Liver (tissue), 9 donors: ENCODE data around the gene BAIAP2. TPM values are rescaled to one million over a fixed set of nuclear protein-coding genes. Genes with fewer than 3 reads are reported as not detected.
A peak's percentile ranks its signal among the peaks of the same experiment; 100 is the strongest.

Experiments used
- DNase-seq: peaks from one replicate; pipeline ENCODE4 v3.0.0-alpha.2; 2017; ENCODE audit warnings: low spot score
- H3K27ac ChIP-seq, 2 donors: one replicate each; pipeline ENCODE4 v1.7.0; 2013; ENCODE audit warnings: inconsistent platforms in 2 of 2, low read length in 2 of 2, control low read depth in 1 of 2, low read depth in 1 of 2, mild to moderate bottlenecking in 1 of 2
- H3K27me3 ChIP-seq, 4 donors: one replicate each; pipeline versions ENCODE4 v1.6.1 to v1.7.0; 2013; ENCODE audit warnings: low read length in 3 of 4, inconsistent platforms in 1 of 4, mild to moderate bottlenecking in 1 of 4, moderate library complexity in 1 of 4; ENCODE audit not compliant: control insufficient read depth in 4 of 4, insufficient read depth in 4 of 4
- H3K36me3 ChIP-seq, 4 donors: one replicate each; pipeline versions ENCODE4 v1.6.1 to v1.7.0; 2013; ENCODE audit warnings: low read length in 3 of 4, mild to moderate bottlenecking in 3 of 4, low read depth in 1 of 4, moderate library complexity in 1 of 4; ENCODE audit not compliant: control insufficient read depth in 4 of 4, insufficient read depth in 3 of 4
- H3K4me1 ChIP-seq, 4 donors: one replicate each; pipeline versions ENCODE4 v1.6.1 to v1.7.0; 2013; ENCODE audit warnings: low read length in 3 of 4, mild to moderate bottlenecking in 3 of 4, moderate library complexity in 1 of 4; ENCODE audit not compliant: control insufficient read depth in 4 of 4, insufficient read depth in 4 of 4
- H3K4me3 ChIP-seq, 3 donors: one replicate each; pipeline versions ENCODE4 v1.6.1 to v1.7.0; 2013; ENCODE audit warnings: low read length in 3 of 3, control low read depth in 1 of 3, low read depth in 1 of 3, mild to moderate bottlenecking in 1 of 3
- H3K9ac ChIP-seq, 2 donors: one replicate each; pipeline ENCODE4 v1.7.0; 2013; ENCODE audit warnings: low read length in 2 of 2, mild to moderate bottlenecking in 2 of 2, moderate library complexity in 2 of 2, control low read depth in 1 of 2, low read depth in 1 of 2
- H3K9me3 ChIP-seq, 4 donors: one replicate each; pipeline versions ENCODE4 v1.6.1 to v1.7.0; 2013; ENCODE audit warnings: low read length in 3 of 4; ENCODE audit not compliant: control insufficient read depth in 4 of 4
- EGR1 ChIP-seq, 2 donors: IDR thresholded peaks; 2 replicates each; pipeline ENCODE4 v1.6.1; 2016 to 2018; ENCODE audit warnings: antibody characterized with exemption in 2 of 2, low read depth in 2 of 2
- FOXA1 ChIP-seq: IDR thresholded peaks from 2 replicates; pipeline ENCODE4 v1.6.1; 2016; ENCODE audit warnings: antibody characterized with exemption
- FOXA2 ChIP-seq: IDR thresholded peaks from 2 replicates; pipeline ENCODE4 v1.6.1; 2016; ENCODE audit warnings: antibody characterized with exemption
- GABPA ChIP-seq, 2 donors: IDR thresholded peaks in 1 of 2; conservative IDR thresholded peaks in 1 of 2; 2 replicates each; pipeline ENCODE4 v1.6.1; 2016; ENCODE audit warnings: antibody characterized with exemption in 2 of 2, mild to moderate bottlenecking in 1 of 2, moderate library complexity in 1 of 2
- HNF4A ChIP-seq, 2 donors: conservative IDR thresholded peaks; 2 replicates each; pipeline ENCODE4 v1.6.1; 2016; ENCODE audit warnings: antibody characterized with exemption in 2 of 2, mild to moderate bottlenecking in 2 of 2
- HNF4G ChIP-seq: IDR thresholded peaks from 2 replicates; pipeline ENCODE4 v1.6.1; 2016; ENCODE audit warnings: antibody characterized with exemption
- JUND ChIP-seq, 2 donors: IDR thresholded peaks; 2 replicates each; pipeline ENCODE4 v1.6.1; 2016; ENCODE audit warnings: antibody characterized with exemption in 2 of 2
- NR2F2 ChIP-seq: IDR thresholded peaks from 2 replicates; pipeline ENCODE4 v1.6.1; 2016; ENCODE audit warnings: antibody characterized with exemption
- RAD21 ChIP-seq, 2 donors: IDR thresholded peaks; 2 replicates each; pipeline ENCODE4 v1.6.1; 2016; ENCODE audit warnings: antibody characterized with exemption in 2 of 2, mild to moderate bottlenecking in 2 of 2
- RXRA ChIP-seq, 2 donors: IDR thresholded peaks; 2 replicates each; pipeline ENCODE4 v1.6.1; 2017 to 2018; ENCODE audit warnings: antibody characterized with exemption in 2 of 2, mild to moderate bottlenecking in 1 of 2
- SP1 ChIP-seq: IDR thresholded peaks from 2 replicates; pipeline ENCODE4 v1.6.1; 2018; ENCODE audit warnings: antibody characterized with exemption, mild to moderate bottlenecking
- TAF1 ChIP-seq: conservative IDR thresholded peaks from 2 replicates; pipeline ENCODE4 v1.6.1; 2016; ENCODE audit warnings: antibody characterized with exemption, mild to moderate bottlenecking
- YY1 ChIP-seq: IDR thresholded peaks from 2 replicates; pipeline ENCODE4 v1.6.1; 2016; ENCODE audit warnings: antibody characterized with exemption, mild to moderate bottlenecking
- WGBS: extraction: QIAGEN DNeasy Blood & Tissue Kit; methylation state at CpG from one replicate; pipeline ENCODE4 v1.1.7; 2013; 5-methylcytosine and 5-hydroxymethylcytosine counted together
- polyA plus RNA-seq, 2 donors: library from polyadenylated mRNA; stranded (reverse) in 1 of 2; unstranded in 1 of 2; fragments of 200-250 nt in 1 of 2; fragments of >200 nt in 1 of 2; fragmentation: Nextera tagmentation in 1 of 2; extraction: Ambion mirVana in 1 of 2; gene quantifications; one replicate each; pipeline versions ENCODE4 v1.2.1 to v1.2.3, GENCODE V29; 2013 to 2015
- total RNA-seq, 2 donors: library from RNA; depleted of rRNA; stranded (reverse); fragments of >200 nt; gene quantifications; one replicate each; pipeline ENCODE4 v1.2.3, GENCODE V29; 2014
- TF ChIP-seq, protein P1 (sequence below): IDR thresholded peaks from 2 replicates; pipeline ENCODE4 v1.6.1; 2016; ENCODE audit warnings: antibody characterized with exemption
- TF ChIP-seq, protein P2 (sequence below): IDR thresholded peaks from 2 replicates; pipeline ENCODE4 v1.6.1; 2016; ENCODE audit warnings: antibody characterized with exemption, mild to moderate bottlenecking
- TF ChIP-seq, protein P3 (sequence below): IDR thresholded peaks from 2 replicates; pipeline ENCODE4 v1.6.1; 2016; ENCODE audit warnings: antibody characterized with exemption
- donor health status: healthy.
- donor health status: healthy.
- donor health status: healthy.
- donor health status: healthy.
- donor health status: healthy.

Gene BAIAP2
- total and polyA plus RNA-seq, 4 donors = 8.1 to 61.3 (median 44.9) TPM

DNA sequence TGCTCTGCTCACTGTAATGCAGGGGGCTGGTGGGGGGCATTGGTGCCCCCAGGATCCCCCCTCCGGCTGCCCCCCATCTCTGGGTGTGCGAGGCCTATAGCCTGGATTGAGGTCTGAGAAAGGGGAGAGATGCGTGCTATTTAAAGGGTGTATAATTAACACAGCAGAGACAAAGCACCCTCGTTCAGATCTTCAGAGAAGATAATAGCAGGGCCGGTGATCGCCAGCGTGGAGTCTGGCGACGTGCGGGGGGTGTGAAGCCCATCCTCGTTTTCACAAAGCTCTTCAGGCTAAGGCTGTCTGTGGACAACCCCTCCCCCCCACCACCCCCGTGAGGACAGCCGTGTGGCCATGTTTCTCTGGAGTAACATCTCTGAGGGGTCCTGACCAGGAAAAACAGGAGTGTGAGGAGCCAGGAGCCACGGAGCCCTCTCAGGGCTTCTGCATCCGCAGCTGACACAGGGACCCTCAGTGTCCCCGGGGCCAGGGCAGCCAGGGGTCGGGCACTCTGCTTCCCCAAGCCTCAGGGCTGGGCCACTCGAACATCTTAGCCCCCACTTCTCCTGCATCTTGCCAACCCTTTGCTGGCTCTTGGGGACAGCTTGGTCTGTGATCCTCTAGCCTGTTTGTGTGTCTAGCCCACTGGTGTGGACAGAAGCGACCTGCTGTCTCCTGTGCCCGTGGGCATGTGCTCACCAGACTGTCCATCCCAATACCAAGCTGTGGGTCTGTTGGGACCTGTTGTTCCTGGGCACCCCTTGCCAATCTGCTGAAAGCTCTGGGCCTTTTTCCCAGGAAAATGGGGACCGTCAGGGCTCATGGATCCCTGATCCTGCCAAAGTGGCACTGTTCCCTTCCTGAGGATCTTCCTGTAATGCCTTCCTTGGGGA, 58.9 kb downstream of the BAIAP2 start:
- Histone ChIP-seq H3K4me1 (peaks cover 11 to 73% (median 48%) of the 10 kb centered on the region in 4 donors), H3K9ac (no peak overlapping the region), H3K27ac (peak overlapping the region; percentile 65 to 92), H3K36me3 (peaks cover 0 to 2% (median 1%) of the 10 kb centered on the region in 4 donors), H3K4me3 (no peak overlapping the region), H3K27me3 (no peaks in the 10 kb centered on the region), H3K9me3 (no peaks in the 10 kb centered on the region)
- 89% methylated on average over 21 of the region's 21 CpGs for WGBS
- DNase-seq = no peak
- TF ChIP-seq, protein P1, sequence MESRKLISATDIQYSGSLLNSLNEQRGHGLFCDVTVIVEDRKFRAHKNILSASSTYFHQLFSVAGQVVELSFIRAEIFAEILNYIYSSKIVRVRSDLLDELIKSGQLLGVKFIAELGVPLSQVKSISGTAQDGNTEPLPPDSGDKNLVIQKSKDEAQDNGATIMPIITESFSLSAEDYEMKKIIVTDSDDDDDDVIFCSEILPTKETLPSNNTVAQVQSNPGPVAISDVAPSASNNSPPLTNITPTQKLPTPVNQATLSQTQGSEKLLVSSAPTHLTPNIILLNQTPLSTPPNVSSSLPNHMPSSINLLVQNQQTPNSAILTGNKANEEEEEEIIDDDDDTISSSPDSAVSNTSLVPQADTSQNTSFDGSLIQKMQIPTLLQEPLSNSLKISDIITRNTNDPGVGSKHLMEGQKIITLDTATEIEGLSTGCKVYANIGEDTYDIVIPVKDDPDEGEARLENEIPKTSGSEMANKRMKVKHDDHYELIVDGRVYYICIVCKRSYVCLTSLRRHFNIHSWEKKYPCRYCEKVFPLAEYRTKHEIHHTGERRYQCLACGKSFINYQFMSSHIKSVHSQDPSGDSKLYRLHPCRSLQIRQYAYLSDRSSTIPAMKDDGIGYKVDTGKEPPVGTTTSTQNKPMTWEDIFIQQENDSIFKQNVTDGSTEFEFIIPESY = no peak
- TF ChIP-seq RAD21 (IDR thresholded peaks at IDR 0.05) = no peak
- no peak for TF ChIP-seq HNF4G
- no peak for TF ChIP-seq HNF4A (conservative IDR thresholded peaks at IDR 0.05)
- TF ChIP-seq TAF1 = no peak
- TF ChIP-seq, protein P2, sequence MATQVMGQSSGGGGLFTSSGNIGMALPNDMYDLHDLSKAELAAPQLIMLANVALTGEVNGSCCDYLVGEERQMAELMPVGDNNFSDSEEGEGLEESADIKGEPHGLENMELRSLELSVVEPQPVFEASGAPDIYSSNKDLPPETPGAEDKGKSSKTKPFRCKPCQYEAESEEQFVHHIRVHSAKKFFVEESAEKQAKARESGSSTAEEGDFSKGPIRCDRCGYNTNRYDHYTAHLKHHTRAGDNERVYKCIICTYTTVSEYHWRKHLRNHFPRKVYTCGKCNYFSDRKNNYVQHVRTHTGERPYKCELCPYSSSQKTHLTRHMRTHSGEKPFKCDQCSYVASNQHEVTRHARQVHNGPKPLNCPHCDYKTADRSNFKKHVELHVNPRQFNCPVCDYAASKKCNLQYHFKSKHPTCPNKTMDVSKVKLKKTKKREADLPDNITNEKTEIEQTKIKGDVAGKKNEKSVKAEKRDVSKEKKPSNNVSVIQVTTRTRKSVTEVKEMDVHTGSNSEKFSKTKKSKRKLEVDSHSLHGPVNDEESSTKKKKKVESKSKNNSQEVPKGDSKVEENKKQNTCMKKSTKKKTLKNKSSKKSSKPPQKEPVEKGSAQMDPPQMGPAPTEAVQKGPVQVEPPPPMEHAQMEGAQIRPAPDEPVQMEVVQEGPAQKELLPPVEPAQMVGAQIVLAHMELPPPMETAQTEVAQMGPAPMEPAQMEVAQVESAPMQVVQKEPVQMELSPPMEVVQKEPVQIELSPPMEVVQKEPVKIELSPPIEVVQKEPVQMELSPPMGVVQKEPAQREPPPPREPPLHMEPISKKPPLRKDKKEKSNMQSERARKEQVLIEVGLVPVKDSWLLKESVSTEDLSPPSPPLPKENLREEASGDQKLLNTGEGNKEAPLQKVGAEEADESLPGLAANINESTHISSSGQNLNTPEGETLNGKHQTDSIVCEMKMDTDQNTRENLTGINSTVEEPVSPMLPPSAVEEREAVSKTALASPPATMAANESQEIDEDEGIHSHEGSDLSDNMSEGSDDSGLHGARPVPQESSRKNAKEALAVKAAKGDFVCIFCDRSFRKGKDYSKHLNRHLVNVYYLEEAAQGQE = no peak
- no peak for TF ChIP-seq FOXA1
- no peak for TF ChIP-seq GABPA (IDR thresholded peaks at IDR 0.05 in 1 of 2, conservative IDR thresholded peaks at IDR 0.05 in 1 of 2)
- no peak for TF ChIP-seq YY1
- no peak for TF ChIP-seq EGR1 (IDR thresholded peaks at IDR 0.05; ENCODE audit: low read depth in 2 of 2)
- TF ChIP-seq NR2F2 = no peak
- no peak for TF ChIP-seq SP1

DNA sequence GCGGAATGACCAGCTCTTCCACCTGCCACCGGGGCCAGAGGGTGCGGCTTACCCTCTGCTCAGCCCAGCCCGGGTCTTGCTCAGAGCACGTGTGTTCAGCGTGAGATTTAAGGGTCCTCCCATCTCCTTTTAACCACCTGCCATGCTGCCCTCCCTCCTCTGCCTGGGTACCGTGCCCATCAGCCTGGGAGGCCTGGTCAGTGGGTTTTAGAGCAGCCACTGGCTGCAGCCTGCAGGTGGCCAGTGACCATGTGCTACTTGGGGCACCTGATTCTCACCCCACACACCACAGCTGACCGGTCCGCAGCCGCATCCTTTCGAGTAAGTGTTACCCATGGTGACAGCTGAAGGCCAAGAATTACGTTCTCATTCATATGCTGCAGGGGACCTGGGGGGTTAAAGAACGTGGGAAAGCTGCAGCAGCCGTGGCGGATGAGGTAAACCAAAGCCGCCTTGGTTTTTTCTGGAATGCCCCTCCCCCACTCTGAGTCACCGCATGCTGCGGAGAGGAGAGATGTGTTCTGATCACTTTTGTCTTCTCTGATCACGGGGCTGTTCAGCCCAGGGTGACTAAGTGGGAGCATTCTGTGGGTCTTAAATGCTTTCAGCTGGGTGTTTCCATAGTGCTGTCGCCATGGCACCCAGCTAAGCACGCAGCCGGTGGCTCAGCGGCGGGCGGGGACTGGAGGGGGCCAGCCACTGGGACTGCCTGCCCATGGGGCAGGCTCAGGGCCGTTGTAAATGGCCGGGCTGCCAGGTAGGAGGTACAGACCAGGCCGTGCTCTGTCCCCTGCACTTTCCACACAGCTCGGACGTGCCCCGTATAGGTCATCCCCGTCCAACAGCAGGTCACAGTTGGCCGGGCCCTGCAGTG, 59.8 kb downstream of the BAIAP2 start:
- H3K9ac ChIP-seq = peak overlapping the region in 1 of 2 donors; percentile 27
- 62% methylated on average over 33 of the region's 33 CpGs for WGBS

More for the DNA sequence above, 59.8 kb downstream of the BAIAP2 start:
- no peak for TF ChIP-seq YY1
- no peak for TF ChIP-seq EGR1 (IDR thresholded peaks at IDR 0.05; ENCODE audit: low read depth in 2 of 2)
- TF ChIP-seq, protein P2 = no peak
- peak in 1 of 2 donors; percentile 31 for TF ChIP-seq JUND (IDR thresholded peaks at IDR 0.05)
- peak in 1 of 2 donors; percentile 52 for TF ChIP-seq HNF4A (conservative IDR thresholded peaks at IDR 0.05)
- TF ChIP-seq, protein P3, sequence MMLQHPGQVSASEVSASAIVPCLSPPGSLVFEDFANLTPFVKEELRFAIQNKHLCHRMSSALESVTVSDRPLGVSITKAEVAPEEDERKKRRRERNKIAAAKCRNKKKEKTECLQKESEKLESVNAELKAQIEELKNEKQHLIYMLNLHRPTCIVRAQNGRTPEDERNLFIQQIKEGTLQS = no peak
- TF ChIP-seq, protein P1 = no peak
- TF ChIP-seq FOXA1 = no peak
- no peak for TF ChIP-seq HNF4G
- TF ChIP-seq RXRA (IDR thresholded peaks at IDR 0.05) = peak; percentile 53 to 94
- peak in 1 of 2 donors; percentile 47 for TF ChIP-seq RAD21 (IDR thresholded peaks at IDR 0.05)
- no peak for TF ChIP-seq FOXA2
- peak; percentile 76 for TF ChIP-seq SP1
- Histone ChIP-seq H3K9me3 (no peaks in the 10 kb centered on the region), H3K36me3 (peaks cover 0 to 2% (median 0%) of the 10 kb centered on the region in 4 donors), H3K4me1 (peaks cover 11 to 71% (median 50%) of the 10 kb centered on the region in 4 donors), H3K4me3 (no peak overlapping the region), H3K27me3 (no peaks in the 10 kb centered on the region), H3K27ac (peak overlapping the region; percentile 65 to 92)
- no peak for DNase-seq
